Cardiac muscle cell (in vitro differentiated cells and primary cell): Measurements from ENCODE around the gene SAMD4B. TPM values are rescaled to one million over a fixed set of nuclear protein-coding genes. Genes with fewer than 3 reads are reported as not detected.

Experiments
- DNase-seq, 2 donors: peaks; one replicate each; pipeline versions ENCODE4 v3.0.0 to v3.0.0-alpha.2; 2010 to 2017; ENCODE audit warnings: low read depth in 1 of 2, low spot score in 1 of 2
- H3K27ac ChIP-seq: fragments of 200-600 bp; sonication (generic); 2 replicates; pipeline ENCODE4 v1.5.1; 2016
- H3K27me3 ChIP-seq: fragments of 200-600 bp; sonication (generic); 2 replicates; pipeline ENCODE4 v1.6.0; 2016; ENCODE audit warnings: control low read depth
- H3K36me3 ChIP-seq: fragments of 200-600 bp; sonication (generic); 2 replicates; pipeline ENCODE4 v1.5.1; 2016; ENCODE audit warnings: control low read depth
- H3K4me1 ChIP-seq: fragments of 200-600 bp; sonication (generic); 2 replicates; pipeline ENCODE4 v1.8.1; 2017; ENCODE audit warnings: low read depth, mild to moderate bottlenecking, mixed run types
- H3K4me3 ChIP-seq: fragments of 200-600 bp; sonication (generic); 2 replicates; pipeline ENCODE4 v1.5.1; 2016; ENCODE audit warnings: mild to moderate bottlenecking
- H3K9me3 ChIP-seq: fragments of 200-600 bp; sonication (generic); 2 replicates; pipeline ENCODE4 v1.5.1; 2017; ENCODE audit warnings: low read depth, mild to moderate bottlenecking, control low read depth
- CTCF ChIP-seq: IDR thresholded peaks from 2 replicates; pipeline ENCODE4 v1.5.1; 2012; ENCODE audit warnings: low read depth, mild to moderate bottlenecking, low read length
- polyA plus RNA-seq: library from polyadenylated mRNA; unstranded; fragments of >200 nt; fragmentation: Nextera tagmentation; extraction: Ambion mirVana; gene quantifications from 2 replicates; pipeline ENCODE4 v1.2.1, GENCODE V29; 2016
- total RNA-seq: library from RNA; depleted of rRNA; stranded (reverse); fragments of >200 nt; gene quantifications from 2 replicates; pipeline ENCODE4 v1.2.3, GENCODE V29; 2016

The SAMD4B gene
- total and polyA plus RNA-seq, 2 experiments from 2014 or later: 120 to 183 TPM

DNA sequence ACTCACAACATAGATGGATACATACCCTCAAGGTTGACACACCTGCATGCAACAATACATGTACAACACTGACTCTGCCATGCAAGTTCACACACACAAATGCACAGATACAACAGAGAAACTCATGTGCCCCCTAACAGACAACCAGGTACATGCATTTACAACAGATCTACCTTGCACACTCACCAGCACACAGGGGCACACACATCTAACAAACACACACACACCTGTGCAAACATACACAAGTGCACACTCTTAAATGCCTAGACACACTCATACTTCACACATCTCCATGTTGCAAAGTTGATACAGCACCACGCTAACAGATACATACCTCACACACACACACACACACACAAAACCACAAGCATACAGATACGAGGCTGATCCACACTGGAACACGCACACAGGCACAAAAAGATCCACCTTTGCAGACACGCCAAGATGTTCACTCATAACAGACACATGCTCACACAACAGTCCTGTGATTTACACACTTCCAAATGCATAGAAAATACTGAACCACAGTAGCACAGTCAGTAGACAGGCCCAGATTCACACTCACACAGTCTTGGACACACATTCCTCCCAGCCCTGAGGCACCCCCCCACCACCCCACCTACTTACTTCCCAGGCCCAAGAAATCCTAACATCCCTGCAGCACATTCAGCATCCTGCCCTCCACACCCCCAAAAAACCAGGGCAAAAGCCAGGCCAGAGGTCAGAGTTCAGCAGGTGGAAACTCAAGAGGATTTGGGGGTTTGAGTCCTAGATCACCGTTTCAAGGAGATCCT, 22.9 kb upstream of the SAMD4B start:
- TF ChIP-seq CTCF: no peak
- H3K9me3 ChIP-seq: no peaks in the 10 kb centered on the region
- H3K36me3 ChIP-seq: peaks cover 2% of the 10 kb centered on the region
- no peak for DNase-seq
- peaks cover 5% of the 10 kb centered on the region for H3K4me1 ChIP-seq
- H3K4me3 ChIP-seq: peak overlapping the region; percentile 99
- no peak overlapping the region for H3K27ac ChIP-seq
- H3K27me3 ChIP-seq: no peaks in the 10 kb centered on the region

GRCh38 chr19:39319892-39320248, 22.4 kb upstream of the SAMD4B start:
- Histone ChIP-seq H3K36me3 (no peaks in the 10 kb centered on the region), H3K4me1 (peaks cover 5% of the 10 kb centered on the region), H3K27ac (no peak overlapping the region), H3K4me3 (peak overlapping the region; percentile 99), H3K27me3 (no peaks in the 10 kb centered on the region), H3K9me3 (no peaks in the 10 kb centered on the region)
- TF ChIP-seq CTCF: no peak
- DNase-seq: no peak

GRCh38 chr19:39321117-39321831, 20.9 kb upstream of the SAMD4B start:
- Histone ChIP-seq H3K27me3 (no peaks in the 10 kb centered on the region), H3K27ac (no peak overlapping the region), H3K36me3 (no peaks in the 10 kb centered on the region), H3K4me1 (peaks cover 5% of the 10 kb centered on the region), H3K9me3 (no peaks in the 10 kb centered on the region), H3K4me3 (peak overlapping the region; percentile 15)
- TF ChIP-seq CTCF: no peak
- no peak for DNase-seq

- Histone ChIP-seq H3K27ac (no peak overlapping the region), H3K4me1 (peaks cover 5% of the 10 kb centered on the region), H3K4me3 (no peak overlapping the region), H3K9me3 (no peaks in the 10 kb centered on the region), H3K27me3 (no peaks in the 10 kb centered on the region), H3K36me3 (no peaks in the 10 kb centered on the region)
- DNase-seq: no peak
- TF ChIP-seq CTCF: no peak
Measured at GRCh38 chr19:39321832-39322176, 20.4 kb upstream of the SAMD4B start.

GRCh38 chr19:39324242-39324842, 17.9 kb upstream of the SAMD4B start:
- TF ChIP-seq CTCF: no peak
- H3K36me3 ChIP-seq: no peaks in the 10 kb centered on the region
- peaks cover 4% of the 10 kb centered on the region for H3K4me1 ChIP-seq
- DNase-seq: no peak
- no peak overlapping the region for H3K4me3 ChIP-seq
- no peaks in the 10 kb centered on the region for H3K9me3 ChIP-seq
- H3K27ac ChIP-seq: no peak overlapping the region
- no peaks in the 10 kb centered on the region for H3K27me3 ChIP-seq
